K562 (cell line): ENCODE results near the gene WEE1. TPM values are rescaled to one million over a fixed set of nuclear protein-coding genes. Genes with fewer than 3 reads are reported as not detected.
A peak's percentile ranks its signal among the peaks of the same experiment; 100 is the strongest.

Experiments used
- ATAC-seq: fragments of 200-7000 bp; cut with Tn5 transposase; 3 replicates; pipeline ENCODE4 v1.9.1; 2020; ENCODE audit warnings: moderate library complexity
- BruUV-seq: library from RNA; stranded (reverse); fragments of 400-500 nt; replicated peaks from 2 replicates; lab custom pipeline; 2021; lab: Mats Ljungman, UMichigan
- CTCF ChIA-PET: fragments of 300-600 bp; formaldehyde crosslinking; extraction: SDS; loops from one replicate; lab custom pipeline; 2021; ENCODE audit warnings: low intra/inter-chr PET ratio; lab: Yijun Ruan, JAX
- POLR2A ChIA-PET: fragments of 300-600, 350-650 bp; sonication (Branson Sonifier 250); formaldehyde crosslinking; extraction: SDS; loops from one replicate; lab custom pipeline; 2021; ENCODE audit warnings: antibody characterized with exemption, inconsistent platforms; lab: Yijun Ruan, JAX
- DNase-seq, 4 experiments: peaks; one replicate each; pipeline versions ENCODE4 v3.0.0 to v3.0.0-alpha.2; 2011 to 2018; ENCODE audit warnings: low spot score in 3 of 4, mixed read lengths in 3 of 4; ENCODE audit errors: extremely low read depth in 1 of 4
- FAIRE-seq: peaks from 2 replicates; lab custom pipeline; 2011; peaks lifted over from hg19 to GRCh38; lab: Jason Lieb, UNC
- H2AFZ ChIP-seq: 2 replicates; pipeline ENCODE4 v1.6.0; 2011; ENCODE audit warnings: low read depth, low read length, control low read depth, inconsistent platforms
- H3K27ac ChIP-seq: fragments of 200-600 bp; 3 replicates; pipeline ENCODE4 v1.8.0; 2011; ENCODE audit warnings: low read depth, mild to moderate bottlenecking, control low read depth, inconsistent platforms, low read length, moderate library complexity, mixed read lengths; ENCODE audit errors: extremely low read depth
- H3K27me3 ChIP-seq, 2 experiments: fragments of 300-600 bp in 1 of 2; 2 replicates in 1 of 2; 3 replicates in 1 of 2; pipeline versions ENCODE4 v1.6.0 to v1.8.0; 2011; ENCODE audit warnings: inconsistent platforms in 2 of 2, low read length in 2 of 2, mild to moderate bottlenecking in 1 of 2, mixed read lengths in 1 of 2, moderate library complexity in 1 of 2; ENCODE audit not compliant: control insufficient read depth in 2 of 2, insufficient read depth in 2 of 2
- H3K36me3 ChIP-seq: fragments of 300-600 bp; 3 replicates; pipeline ENCODE4 v1.8.0; 2011; ENCODE audit warnings: mild to moderate bottlenecking, low read length, inconsistent platforms; ENCODE audit not compliant: control insufficient read depth, insufficient read depth
- H3K4me1 ChIP-seq, 2 experiments: fragments of 200-600 bp in 1 of 2; replicated peaks in 1 of 2; 2 replicates in 1 of 2; 3 replicates in 1 of 2; pipeline versions ENCODE4 v1.5.1 to v1.8.0; 2011; ENCODE audit warnings: inconsistent platforms in 2 of 2, low read length in 2 of 2, mild to moderate bottlenecking in 1 of 2, mixed read lengths in 1 of 2, moderate library complexity in 1 of 2; ENCODE audit not compliant: control insufficient read depth in 2 of 2, insufficient read depth in 2 of 2
- H3K4me2 ChIP-seq: 2 replicates; pipeline ENCODE4 v1.6.1; 2011; ENCODE audit warnings: low read length, control low read depth, inconsistent platforms, mixed read lengths; ENCODE audit not compliant: insufficient read depth
- H3K4me3 ChIP-seq: fragments of 200-600 bp; sonication (generic), shearing (Covaris generic); 2 replicates; pipeline ENCODE4 v1.5.1; 2016; ENCODE audit warnings: control low read depth, inconsistent platforms
- H3K79me2 ChIP-seq: fragments of 200-600 bp; 3 replicates; pipeline ENCODE4 v1.8.0; 2011; ENCODE audit warnings: low read length, inconsistent platforms; ENCODE audit not compliant: control insufficient read depth, insufficient read depth
- H3K9ac ChIP-seq, 2 experiments: 2 replicates each; pipeline versions ENCODE4 v1.6.0 to v1.6.1; 2011; ENCODE audit warnings: low read depth in 2 of 2, low read length in 2 of 2, control low read depth in 1 of 2, inconsistent platforms in 1 of 2, mild to moderate bottlenecking in 1 of 2, mixed read lengths in 1 of 2; ENCODE audit not compliant: insufficient read depth in 1 of 2
- H3K9me1 ChIP-seq: one replicate; pipeline ENCODE4 v1.6.0; 2011; ENCODE audit warnings: inconsistent platforms, mild to moderate bottlenecking, low read length, moderate library complexity; ENCODE audit not compliant: control insufficient read depth, insufficient read depth
- H3K9me3 ChIP-seq: replicated peaks from 2 replicates; pipeline ENCODE4 v1.5.1; 2011; ENCODE audit warnings: low read depth, low read length, inconsistent platforms; ENCODE audit not compliant: control insufficient read depth, insufficient read depth
- H4K20me1 ChIP-seq: replicated peaks from 2 replicates; pipeline ENCODE4 v1.6.1; 2011; ENCODE audit warnings: low read length, inconsistent platforms, mixed read lengths; ENCODE audit not compliant: control insufficient read depth, insufficient read depth
- GABPA ChIP-seq: fragments of 200-800 bp; sonication (Bioruptor generic); conservative IDR thresholded peaks from 2 replicates; pipeline ENCODE4 v1.6.1; 2016; ENCODE audit warnings: low read depth, missing genetic modification characterization, missing compliant biosample characterization
- POLR2G ChIP-seq: fragments of 200-400 bp; formaldehyde crosslinking; IDR thresholded peaks from 2 replicates; pipeline ENCODE4 v1.6.1; 2017; ENCODE audit warnings: low read depth, mild to moderate bottlenecking, antibody characterized with exemption, low read length, moderate library complexity
- TCF7L2 ChIP-seq: fragments of 150-350 bp; IDR thresholded peaks from 2 replicates; pipeline ENCODE4 v1.6.1; 2016; ENCODE audit warnings: low read depth, mild to moderate bottlenecking, low read length, moderate library complexity
- ZBTB40 ChIP-seq, 2 experiments: fragments of 450-650 bp in 1 of 2; sonication (generic) in 1 of 2; formaldehyde crosslinking in 1 of 2; IDR thresholded peaks; 2 replicates each; pipeline versions ENCODE4 v1.7.1 to v1.9.0; 2016 to 2022; ENCODE audit warnings: inconsistent platforms in 1 of 2, mild to moderate bottlenecking in 1 of 2, missing genetic modification reagents in 1 of 2
- ZNF75A ChIP-seq: fragments of 450-650 bp; formaldehyde crosslinking; IDR thresholded peaks from 2 replicates; pipeline ENCODE4 v1.4.0; 2020; ENCODE audit warnings: mild to moderate bottlenecking
- WGBS: fragments of 100-300 bp; shearing (Covaris generic); methylation state at CpG from one replicate; pipeline ENCODE4 v1.1.6; 2016; ENCODE audit warnings: low coverage, mixed read lengths; ENCODE audit not compliant: insufficient coverage; ENCODE audit errors: missing lambda C conversion rate; 5-methylcytosine and 5-hydroxymethylcytosine counted together
- in situ Hi-C: fragments of 300-500 bp; cut with MboI; formaldehyde crosslinking; loops from 4 replicates; pipeline ENCODE4 v1.15.0; 2018; ENCODE audit warnings: inconsistent platforms, mixed read lengths
- intact Hi-C: fragments of 100-400 bp; cut with micrococcal nuclease; formaldehyde crosslinking; loops from 2 replicates; pipeline ENCODE4 v1.14.2; 2022
- polyA plus RNA-seq, 8 experiments: library from polyadenylated mRNA; depleted of rRNA in 4 of 8; stranded (reverse) in 5 of 8; unstranded in 3 of 8; fragments of >200 nt; fragmentation: Nextera tagmentation in 2 of 8; fragmentation: Illumina TruSeq in 1 of 8; extraction: Ambion mirVana in 2 of 8; extraction: Trizol in 1 of 8; gene quantifications; 2 replicates each; pipeline versions ENCODE4 v1.2.1 to v1.2.3, GENCODE V29; 2011 to 2014; ENCODE audit warnings: inconsistent platforms in 1 of 8, missing spikeins in 1 of 8
- total RNA-seq, 7 experiments: library from RNA; depleted of rRNA in 6 of 7; stranded (reverse); fragments of >200 nt in 6 of 7; fragmentation: Illumina TruSeq in 2 of 7; extraction: Trizol in 2 of 7; gene quantifications; 2 replicates each; pipeline versions ENCODE4 v1.2.1 to v1.2.3, GENCODE V29; 2011 to 2021; ENCODE audit warnings: low replicate concordance in 1 of 7
- TF ChIP-seq, protein P1 (sequence below): fragments of 450-650 bp; IDR thresholded peaks from 2 replicates; pipeline ENCODE4 v1.7.1; 2018; ENCODE audit warnings: mild to moderate bottlenecking, low read depth; ENCODE audit not compliant: partially characterized antibody

The WEE1 gene
- total and polyA plus RNA-seq, 9 of the 15 experiments (the other 6 are each of a cell fraction or from before 2014, with no cell fraction given), result 21.9 to 99.0 (median 67.4) TPM

GRCh38 chr11:9601037-9601875, 27.8 kb downstream of the WEE1 start:
- Histone ChIP-seq H2AFZ (peak overlapping the region; percentile 92), H4K20me1 (no peaks in the 10 kb centered on the region), H3K27ac (no peak overlapping the region), H3K9me3 (no peaks in the 10 kb centered on the region), H3K9me1 (no peaks in the 10 kb centered on the region), H3K4me3 (no peak overlapping the region), H3K4me2 (peak overlapping the region; percentile 27), H3K36me3 (no peaks in the 10 kb centered on the region), H3K4me1 (peaks cover 10 to 14% of the 10 kb centered on the region in 2 experiments), H3K79me2 (no peaks in the 10 kb centered on the region), H3K9ac (peak overlapping the region in 1 of 2 experiments; percentile 63; a peak in 2 of 4 replicates), H3K27me3 (no peaks in the 10 kb centered on the region)
- ChIA-PET POLR2A (interaction anchor here (1.1 to 2.0 kb wide), 5 partner anchors 8 to 141 kb away, joined by 3 to 11 read pairs (median 6); no protein-coding TSS in a partner anchor), CTCF (no interaction called here)
- intact Hi-C loops (no loop called here), in situ Hi-C loops (no loop called here)
- FAIRE-seq, result no peak
- DNase-seq, result no peak
- BruUV-seq, result no TSS peak
- 45% methylated on average over 7 of the region's 7 CpGs for WGBS
- peak; percentile 61 for ATAC-seq
- TF ChIP-seq ZBTB40 (IDR thresholded peaks at IDR 0.05) (peak; percentile 51; the same call in 1 of the 2 replicates), ZBTB40 (CRISPR knock-in tag; IDR thresholded peaks at IDR 0.05) (no peak), ZNF75A (CRISPR knock-in tag) (peak; percentile 92), GABPA (tag) (peak; percentile 72), TCF7L2 (no peak), POLR2G (no peak)
- TF ChIP-seq, protein P1, sequence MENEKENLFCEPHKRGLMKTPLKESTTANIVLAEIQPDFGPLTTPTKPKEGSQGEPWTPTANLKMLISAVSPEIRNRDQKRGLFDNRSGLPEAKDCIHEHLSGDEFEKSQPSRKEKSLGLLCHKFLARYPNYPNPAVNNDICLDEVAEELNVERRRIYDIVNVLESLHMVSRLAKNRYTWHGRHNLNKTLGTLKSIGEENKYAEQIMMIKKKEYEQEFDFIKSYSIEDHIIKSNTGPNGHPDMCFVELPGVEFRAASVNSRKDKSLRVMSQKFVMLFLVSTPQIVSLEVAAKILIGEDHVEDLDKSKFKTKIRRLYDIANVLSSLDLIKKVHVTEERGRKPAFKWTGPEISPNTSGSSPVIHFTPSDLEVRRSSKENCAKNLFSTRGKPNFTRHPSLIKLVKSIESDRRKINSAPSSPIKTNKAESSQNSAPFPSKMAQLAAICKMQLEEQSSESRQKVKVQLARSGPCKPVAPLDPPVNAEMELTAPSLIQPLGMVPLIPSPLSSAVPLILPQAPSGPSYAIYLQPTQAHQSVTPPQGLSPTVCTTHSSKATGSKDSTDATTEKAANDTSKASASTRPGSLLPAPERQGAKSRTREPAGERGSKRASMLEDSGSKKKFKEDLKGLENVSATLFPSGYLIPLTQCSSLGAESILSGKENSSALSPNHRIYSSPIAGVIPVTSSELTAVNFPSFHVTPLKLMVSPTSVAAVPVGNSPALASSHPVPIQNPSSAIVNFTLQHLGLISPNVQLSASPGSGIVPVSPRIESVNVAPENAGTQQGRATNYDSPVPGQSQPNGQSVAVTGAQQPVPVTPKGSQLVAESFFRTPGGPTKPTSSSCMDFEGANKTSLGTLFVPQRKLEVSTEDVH, result no peak
